NT2/D1 (cell line): ENCODE measurements around the gene OPN1MW3.

Experiments used
- YY1 ChIP-seq: IDR thresholded peaks from 2 replicates; pipeline ENCODE4 v1.6.1; 2011; ENCODE audit not compliant: insufficient read length, insufficient read depth
- ZNF274 ChIP-seq: IDR thresholded peaks from 2 replicates; pipeline ENCODE4 v1.6.1; 2011; ENCODE audit warnings: mild to moderate bottlenecking, low read depth, low read length

GRCh38 chrX:154300816-154301215, 43.4 kb downstream of the OPN1MW3 start:
- no peak for TF ChIP-seq ZNF274
- TF ChIP-seq YY1, result no peak
